Effector memory CD4-positive, alpha-beta T cell (primary cell): ENCODE data around the gene AQP12B.
"Not testable (repeated sequence)": the region's sequence is repeated elsewhere in the genome, so short reads cannot be mapped to it uniquely, and the experiment has no call there.

ENCODE experiments used
- DNase-seq, 3 donors: peaks; one replicate each; pipeline ENCODE4 v3.0.0-alpha.2; 2020
- H3K27ac ChIP-seq: 2 replicates; pipeline ENCODE4 v1.7.0; 2013; ENCODE audit warnings: mild to moderate bottlenecking, low read length, moderate library complexity; ENCODE audit not compliant: insufficient read depth, poor library complexity, severe bottlenecking
- H3K27me3 ChIP-seq: replicated peaks from 2 replicates; pipeline ENCODE4 v1.7.0; 2013; ENCODE audit warnings: mild to moderate bottlenecking, low read length; ENCODE audit not compliant: insufficient read depth, control insufficient read depth, poor library complexity, severe bottlenecking
- H3K36me3 ChIP-seq: 2 replicates; pipeline ENCODE4 v1.7.0; 2013; ENCODE audit warnings: mild to moderate bottlenecking, low read length, moderate library complexity; ENCODE audit not compliant: control insufficient read depth, insufficient read depth
- H3K4me1 ChIP-seq: 2 replicates; pipeline ENCODE4 v1.7.0; 2013; ENCODE audit warnings: low read length, mild to moderate bottlenecking; ENCODE audit not compliant: control insufficient read depth, insufficient read depth, poor library complexity, severe bottlenecking
- H3K4me3 ChIP-seq: 2 replicates; pipeline ENCODE4 v1.7.0; 2013; ENCODE audit warnings: low read length, low read depth, mild to moderate bottlenecking; ENCODE audit not compliant: insufficient read depth, poor library complexity, severe bottlenecking
- H3K9me3 ChIP-seq: 2 replicates; pipeline ENCODE4 v1.7.0; 2013; ENCODE audit warnings: mild to moderate bottlenecking, low read length, moderate library complexity; ENCODE audit not compliant: control insufficient read depth

AQP12B gene

DNA sequence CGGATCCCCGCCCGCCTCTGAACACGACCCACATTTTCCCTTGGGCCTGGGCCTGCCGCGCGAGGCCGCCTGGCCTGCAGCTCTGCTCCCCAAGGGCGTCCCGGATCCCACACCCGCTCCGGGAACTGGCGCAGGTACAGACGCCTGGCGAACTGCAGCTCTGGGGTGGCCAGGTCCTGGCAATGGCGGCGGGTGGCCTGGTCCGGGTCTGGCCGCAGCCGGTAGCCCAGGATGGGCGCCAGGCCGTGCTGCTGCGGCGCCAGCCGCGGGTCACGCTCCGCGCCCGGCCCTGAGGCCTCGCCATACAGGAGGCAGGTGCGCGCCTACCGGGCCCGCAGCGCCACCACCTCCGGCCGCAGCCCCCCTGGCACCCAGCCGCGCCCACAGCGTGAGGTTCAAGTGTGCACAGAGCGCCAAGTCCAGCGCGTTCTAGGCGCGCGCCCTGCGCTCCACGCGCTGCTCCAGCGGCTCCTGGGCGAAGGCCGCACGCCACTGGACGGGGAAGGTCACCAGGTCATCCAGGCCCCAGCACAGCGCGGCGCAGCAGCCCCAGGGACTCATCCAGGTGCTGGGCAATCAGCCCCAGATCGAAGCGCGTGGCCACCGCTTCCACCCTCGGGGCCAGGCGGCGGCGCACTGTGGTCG, 18.5 kb upstream of the AQP12B start:
- H3K36me3 ChIP-seq = no peaks in the 10 kb centered on the region
- H3K4me3 ChIP-seq = no peak overlapping the region
- peaks cover 14% of the 10 kb centered on the region for H3K4me1 ChIP-seq
- H3K27me3 ChIP-seq = no peaks in the 10 kb centered on the region
- no peak for DNase-seq
- no peak overlapping the region for H3K27ac ChIP-seq
- no peaks in the 10 kb centered on the region for H3K9me3 ChIP-seq

DNA sequence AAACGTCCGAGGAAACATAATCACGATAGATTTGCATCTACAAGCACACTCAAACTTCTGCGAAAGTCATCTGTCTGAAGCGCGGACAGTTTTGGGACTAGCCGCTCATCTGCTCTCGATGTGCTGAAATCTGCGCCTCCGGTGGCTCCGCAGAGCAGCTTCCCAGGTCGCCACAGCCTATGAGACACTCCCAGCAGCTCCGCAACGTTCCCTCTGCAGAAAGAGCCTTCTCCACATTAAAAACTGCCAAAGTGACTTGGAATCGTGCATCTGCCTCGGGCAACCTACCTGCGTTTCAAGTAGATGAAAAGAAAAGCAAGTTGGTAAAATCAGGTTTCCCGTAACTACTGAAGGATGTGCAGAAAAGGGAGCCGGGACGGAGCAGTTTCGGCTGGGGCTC, 17.9 kb upstream of the AQP12B start:
- H3K27ac ChIP-seq, H3K4me3 ChIP-seq, H3K27me3 ChIP-seq, DNase-seq, H3K36me3 ChIP-seq, H3K9me3 ChIP-seq: not testable (repeated sequence)
- H3K4me1 ChIP-seq = peaks cover 13% of the 10 kb centered on the region

DNA sequence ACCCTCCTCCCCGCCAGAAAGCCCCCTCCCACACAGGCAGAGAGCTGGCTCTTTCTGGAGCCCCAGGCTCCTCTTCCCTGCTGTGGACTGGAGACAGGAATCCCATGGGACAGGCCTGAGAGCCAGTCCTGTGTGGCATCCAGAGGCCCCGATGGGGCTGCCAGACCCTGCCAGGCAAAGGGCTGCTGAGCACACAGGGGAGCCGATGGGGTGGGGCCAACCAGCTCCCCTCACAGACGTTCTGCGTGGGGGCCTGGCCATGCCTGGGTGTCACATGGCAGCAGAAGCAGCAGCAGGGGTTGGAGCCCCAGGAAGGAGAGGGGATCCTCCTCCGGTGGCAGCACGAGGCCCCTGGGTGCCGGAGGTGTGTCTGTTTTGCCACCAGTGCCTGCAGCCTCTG, 17.1 kb upstream of the AQP12B start:
- DNase-seq, H3K9me3 ChIP-seq, H3K4me3 ChIP-seq, H3K36me3 ChIP-seq, H3K4me1 ChIP-seq, H3K27ac ChIP-seq, H3K27me3 ChIP-seq: not testable (repeated sequence)

DNA sequence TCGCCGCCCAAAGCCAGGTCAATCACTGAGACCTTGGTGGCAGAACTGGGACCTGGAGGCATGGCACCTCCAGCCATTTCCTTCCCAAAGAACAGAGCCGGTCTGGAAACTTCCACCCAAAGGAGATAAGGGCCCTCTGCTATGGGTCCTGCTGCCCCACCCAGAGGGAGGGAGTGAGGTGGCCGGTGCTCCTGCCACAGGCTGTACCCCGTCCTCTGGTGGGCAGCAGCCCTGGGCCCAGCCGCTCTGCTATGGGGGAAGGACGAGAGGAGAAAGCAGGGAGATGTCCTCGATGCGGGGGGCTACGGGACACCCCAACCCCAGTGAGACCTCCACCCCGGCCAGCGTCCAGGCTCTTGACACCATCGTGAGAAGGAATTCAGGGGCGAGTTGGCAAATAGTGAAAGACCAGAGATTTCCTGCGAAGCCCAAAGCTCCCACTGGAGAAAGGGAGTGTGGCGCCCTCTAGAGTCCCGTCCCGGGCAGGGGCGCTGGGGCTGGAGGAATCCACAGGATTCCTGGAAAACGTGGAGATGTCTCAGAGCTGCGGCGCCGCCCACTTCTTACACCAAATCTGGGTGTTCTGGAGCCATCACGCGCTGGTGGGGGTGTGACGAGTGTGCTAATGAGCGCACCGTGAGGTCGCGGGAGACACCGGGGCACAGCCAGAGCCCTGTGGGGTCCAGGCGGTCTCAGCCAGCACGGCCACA, 16.3 kb upstream of the AQP12B start:
- not testable (repeated sequence) for H3K4me1 ChIP-seq, H3K9me3 ChIP-seq, H3K27ac ChIP-seq, H3K4me3 ChIP-seq, DNase-seq, H3K36me3 ChIP-seq, H3K27me3 ChIP-seq

GRCh38 chr2:240696469-240696868, 13.8 kb upstream of the AQP12B start:
- not testable (repeated sequence) for H3K4me3 ChIP-seq, H3K4me1 ChIP-seq, DNase-seq, H3K36me3 ChIP-seq, H3K27ac ChIP-seq, H3K9me3 ChIP-seq, H3K27me3 ChIP-seq

DNA sequence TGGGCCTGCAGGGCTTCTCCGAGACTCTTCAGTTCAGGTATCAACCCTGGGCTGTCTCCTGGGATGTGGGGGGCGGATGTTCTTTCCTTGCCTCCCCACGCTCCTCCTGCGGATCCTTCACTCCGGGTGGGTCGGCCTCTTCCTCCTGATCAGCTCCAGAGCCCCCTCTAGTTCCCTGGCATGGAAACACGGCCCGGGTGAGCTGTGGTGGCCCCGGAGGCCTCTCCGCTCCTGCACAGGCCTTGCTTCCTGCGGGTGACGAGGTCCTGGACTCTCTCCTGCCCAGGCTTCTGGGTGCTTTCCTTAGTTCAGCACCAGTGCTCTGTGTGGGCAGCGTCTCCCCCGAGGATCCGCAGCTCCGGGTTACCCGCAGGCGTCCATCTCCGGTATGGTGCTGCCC, 12.9 kb upstream of the AQP12B start:
- not testable (repeated sequence) for H3K9me3 ChIP-seq, H3K27me3 ChIP-seq, H3K4me1 ChIP-seq, H3K4me3 ChIP-seq, H3K36me3 ChIP-seq, DNase-seq, H3K27ac ChIP-seq

- not testable (repeated sequence) for H3K27ac ChIP-seq, DNase-seq, H3K4me3 ChIP-seq, H3K9me3 ChIP-seq, H3K27me3 ChIP-seq, H3K4me1 ChIP-seq, H3K36me3 ChIP-seq
These were observed 11.6 kb upstream of the AQP12B start for GRCh38 chr2:240694304-240694703.

DNA sequence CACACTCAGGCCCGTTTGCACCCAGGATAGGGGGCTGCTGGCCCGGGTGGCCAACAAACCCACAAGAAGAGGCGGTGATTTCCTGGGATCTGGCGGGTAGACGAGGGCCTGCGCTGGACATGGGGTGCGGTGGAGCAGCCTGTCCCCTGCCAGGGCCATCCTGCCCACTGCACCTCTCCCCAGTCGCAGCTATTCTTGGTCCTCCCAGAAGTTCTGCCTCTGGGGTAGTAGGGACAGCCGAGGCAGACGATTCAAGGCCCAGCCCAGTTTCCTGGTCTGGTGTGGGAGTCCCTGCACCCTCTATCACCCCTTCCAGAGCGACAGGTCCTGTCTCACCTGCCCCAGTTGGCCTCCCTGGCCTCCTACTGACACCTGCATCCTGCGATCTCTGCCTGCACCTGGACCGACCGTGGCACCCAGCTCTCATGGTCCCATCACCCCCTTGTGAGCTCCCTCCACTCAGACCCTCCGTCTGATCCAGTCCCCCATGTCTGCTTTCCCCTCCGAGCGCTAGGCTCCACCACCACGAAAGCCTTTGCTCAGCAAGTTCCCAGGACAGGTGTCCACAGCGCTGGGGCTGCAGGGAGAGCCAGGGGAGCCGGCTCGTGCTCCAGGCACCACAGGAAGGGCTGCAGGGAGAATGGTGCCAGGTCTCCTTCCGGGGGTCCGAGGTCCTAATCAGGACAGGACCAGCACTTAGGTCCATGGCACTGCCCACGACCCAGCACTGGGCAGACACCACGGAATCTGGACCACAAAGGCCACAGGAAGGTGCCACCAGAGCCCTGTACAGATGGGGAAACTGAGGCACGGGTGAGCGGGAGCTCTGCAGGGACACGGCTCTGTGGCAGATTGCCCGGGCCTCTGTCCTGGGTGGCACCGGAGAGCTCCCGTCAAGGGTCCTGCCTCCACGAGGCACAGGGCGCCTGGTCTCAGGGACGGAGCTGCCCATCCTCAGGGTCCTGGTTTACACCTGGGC, 10.2 kb upstream of the AQP12B start:
- H3K9me3 ChIP-seq, H3K4me3 ChIP-seq, H3K36me3 ChIP-seq, H3K27me3 ChIP-seq, DNase-seq, H3K4me1 ChIP-seq, H3K27ac ChIP-seq: not testable (repeated sequence)

GRCh38 chr2:240691631-240692420, 9.1 kb upstream of the AQP12B start, which contains the start of gene AQP12A:
Gene AQP12A, plus strand, starts transcription at chr2:240691866. Its CDS starts 48 bp downstream, at chr2:240691914.
- not testable (repeated sequence) for H3K27ac ChIP-seq, H3K9me3 ChIP-seq, DNase-seq, H3K36me3 ChIP-seq, H3K4me1 ChIP-seq, H3K27me3 ChIP-seq, H3K4me3 ChIP-seq
